ENCODE measurements around the gene SHANK1.

Gene SHANK1

DNA sequence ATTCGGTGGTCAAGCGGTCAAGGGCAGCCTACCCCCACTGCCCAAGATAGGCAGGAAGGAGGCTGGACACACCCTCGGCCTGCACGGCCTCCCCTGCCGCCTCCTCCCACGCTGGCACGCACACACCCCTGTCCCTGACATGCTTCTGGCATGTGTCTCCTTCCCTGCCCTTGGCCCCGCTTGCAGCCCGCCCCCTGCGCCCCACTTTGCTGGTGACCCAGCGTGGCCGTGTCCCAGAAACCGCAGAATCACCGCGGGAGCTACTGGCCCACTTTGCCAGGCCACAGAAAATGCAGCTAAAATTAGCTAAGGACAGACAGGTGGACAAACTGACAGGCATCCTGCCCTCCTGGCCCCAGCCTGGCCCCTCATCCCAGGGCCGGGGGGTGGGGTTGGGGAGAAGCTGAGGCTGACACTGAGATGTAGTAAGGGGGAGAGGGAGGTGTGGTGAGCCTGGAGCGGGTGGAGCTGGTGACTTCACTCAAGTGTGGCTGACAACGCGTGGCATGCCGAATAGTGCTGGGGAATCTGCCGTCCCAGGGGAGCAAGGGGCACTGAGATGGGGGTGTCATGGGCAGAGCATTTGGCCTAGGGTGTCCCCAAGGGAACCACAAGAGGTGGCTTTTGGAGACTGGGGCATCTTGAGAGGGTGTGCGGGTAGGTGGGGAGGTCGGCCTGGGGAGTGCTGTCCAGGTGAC lies 2.4 kb downstream of the SHANK1 start:
- Histone ChIP-seq H3K9ac (ENCODE audit: low read length) (no peak overlapping the region), H3K36me3 (ENCODE audit: low read length) (no peaks in the 10 kb centered on the region), H2AFZ (ENCODE audit: low read depth, low read length, severe bottlenecking) (no peak overlapping the region), H3K27me3 (ENCODE audit: low read length) (no peaks in the 10 kb centered on the region), H3F3A (ENCODE audit: insufficient read depth) (no peaks in the 10 kb centered on the region), H3K9me3 (ENCODE audit: insufficient read depth, low read length) (no peaks in the 10 kb centered on the region), H3K27ac (ENCODE audit: low read depth, low read length) (no peak overlapping the region), H3K79me2 (ENCODE audit: insufficient read depth, low read length) (no peaks in the 10 kb centered on the region), H4K20me1 (ENCODE audit: low read depth, low read length) (no peaks in the 10 kb centered on the region), H3K4me2 (ENCODE audit: low read depth, low read length, poor library complexity, severe bottlenecking) (no peak overlapping the region), H3K4me3 (ENCODE audit: insufficient read depth, low read length, poor library complexity, severe bottlenecking) (no peak overlapping the region), H3K9me2 (replicated peaks; ENCODE audit: insufficient read depth, low read length) (no peaks in the 10 kb centered on the region)
- TF ChIP-seq, protein P1, sequence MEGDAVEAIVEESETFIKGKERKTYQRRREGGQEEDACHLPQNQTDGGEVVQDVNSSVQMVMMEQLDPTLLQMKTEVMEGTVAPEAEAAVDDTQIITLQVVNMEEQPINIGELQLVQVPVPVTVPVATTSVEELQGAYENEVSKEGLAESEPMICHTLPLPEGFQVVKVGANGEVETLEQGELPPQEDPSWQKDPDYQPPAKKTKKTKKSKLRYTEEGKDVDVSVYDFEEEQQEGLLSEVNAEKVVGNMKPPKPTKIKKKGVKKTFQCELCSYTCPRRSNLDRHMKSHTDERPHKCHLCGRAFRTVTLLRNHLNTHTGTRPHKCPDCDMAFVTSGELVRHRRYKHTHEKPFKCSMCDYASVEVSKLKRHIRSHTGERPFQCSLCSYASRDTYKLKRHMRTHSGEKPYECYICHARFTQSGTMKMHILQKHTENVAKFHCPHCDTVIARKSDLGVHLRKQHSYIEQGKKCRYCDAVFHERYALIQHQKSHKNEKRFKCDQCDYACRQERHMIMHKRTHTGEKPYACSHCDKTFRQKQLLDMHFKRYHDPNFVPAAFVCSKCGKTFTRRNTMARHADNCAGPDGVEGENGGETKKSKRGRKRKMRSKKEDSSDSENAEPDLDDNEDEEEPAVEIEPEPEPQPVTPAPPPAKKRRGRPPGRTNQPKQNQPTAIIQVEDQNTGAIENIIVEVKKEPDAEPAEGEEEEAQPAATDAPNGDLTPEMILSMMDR (IDR thresholded peaks at IDR 0.05; ENCODE audit: insufficient read depth, low read length, poor library complexity, severe bottlenecking) = no peak
- no peak for TF ChIP-seq EZH2phosphoT487 (conservative IDR thresholded peaks at IDR 0.05; ENCODE audit: low read length)

DNA sequence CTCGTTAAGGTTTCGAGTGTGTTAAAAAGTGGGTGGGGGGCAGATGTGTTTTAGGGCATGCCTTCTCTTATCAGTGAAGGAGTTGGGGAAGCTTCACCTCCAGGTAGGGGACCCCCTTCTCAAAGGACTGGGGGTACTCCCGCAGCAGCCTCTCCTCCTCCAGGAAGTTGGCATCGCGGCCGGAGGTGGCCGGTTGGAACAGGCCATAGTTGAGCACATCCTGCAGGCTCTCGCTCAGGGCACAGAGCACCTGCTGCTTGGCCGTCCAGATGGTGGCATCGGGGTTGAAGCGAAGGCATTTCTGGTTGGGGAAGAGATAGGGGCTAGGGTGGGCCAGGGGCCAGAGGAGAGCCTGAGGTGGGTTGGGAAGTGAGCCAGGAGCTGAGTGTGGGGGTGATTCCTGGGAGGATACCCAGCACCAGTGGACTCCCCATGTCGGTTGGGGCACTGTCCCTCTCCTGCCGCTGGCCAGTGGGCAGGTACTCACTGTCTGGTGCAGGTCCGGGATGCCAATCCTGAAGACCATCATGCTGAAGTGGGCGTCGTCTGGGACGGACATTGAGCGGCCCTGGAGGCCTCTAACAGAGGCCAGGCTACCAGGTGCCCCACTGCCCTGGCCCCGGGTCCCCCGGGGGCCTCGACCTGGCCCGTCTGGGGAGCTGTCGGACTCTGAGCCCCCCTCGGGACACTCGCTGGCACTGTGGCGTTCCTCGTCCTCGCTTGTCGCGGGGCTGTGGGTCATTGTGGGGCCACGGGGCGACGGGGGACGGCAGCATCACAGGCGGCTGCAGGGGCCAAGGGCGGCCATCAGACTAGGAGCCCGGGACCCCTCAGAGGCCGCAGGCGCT lies 3.2 kb downstream of the SHANK1 start:
- H3K27me3 ChIP-seq (ENCODE audit: low read length) = no peaks in the 10 kb centered on the region
- H3K4me2 ChIP-seq (ENCODE audit: low read depth, low read length, poor library complexity, severe bottlenecking) = no peak overlapping the region
- H3K9me3 ChIP-seq (ENCODE audit: insufficient read depth, low read length) = no peaks in the 10 kb centered on the region
- no peaks in the 10 kb centered on the region for H3K9me2 ChIP-seq (replicated peaks; ENCODE audit: insufficient read depth, low read length)
- no peaks in the 10 kb centered on the region for H3K79me2 ChIP-seq (ENCODE audit: insufficient read depth, low read length)
- no peak overlapping the region for H2AFZ ChIP-seq (ENCODE audit: low read depth, low read length, severe bottlenecking)
- H4K20me1 ChIP-seq (ENCODE audit: low read depth, low read length) = no peaks in the 10 kb centered on the region
- H3F3A ChIP-seq (ENCODE audit: insufficient read depth) = no peaks in the 10 kb centered on the region
- no peaks in the 10 kb centered on the region for H3K36me3 ChIP-seq (ENCODE audit: low read length)
- no peak overlapping the region for H3K9ac ChIP-seq (ENCODE audit: low read length)
- TF ChIP-seq, protein P1 (IDR thresholded peaks at IDR 0.05; ENCODE audit: insufficient read depth, low read length, poor library complexity, severe bottlenecking) = no peak
- TF ChIP-seq EZH2phosphoT487 (conservative IDR thresholded peaks at IDR 0.05; ENCODE audit: low read length) = no peak
- no peak overlapping the region for H3K4me3 ChIP-seq (ENCODE audit: insufficient read depth, low read length, poor library complexity, severe bottlenecking)
- no peak overlapping the region for H3K27ac ChIP-seq (ENCODE audit: low read depth, low read length)

DNA sequence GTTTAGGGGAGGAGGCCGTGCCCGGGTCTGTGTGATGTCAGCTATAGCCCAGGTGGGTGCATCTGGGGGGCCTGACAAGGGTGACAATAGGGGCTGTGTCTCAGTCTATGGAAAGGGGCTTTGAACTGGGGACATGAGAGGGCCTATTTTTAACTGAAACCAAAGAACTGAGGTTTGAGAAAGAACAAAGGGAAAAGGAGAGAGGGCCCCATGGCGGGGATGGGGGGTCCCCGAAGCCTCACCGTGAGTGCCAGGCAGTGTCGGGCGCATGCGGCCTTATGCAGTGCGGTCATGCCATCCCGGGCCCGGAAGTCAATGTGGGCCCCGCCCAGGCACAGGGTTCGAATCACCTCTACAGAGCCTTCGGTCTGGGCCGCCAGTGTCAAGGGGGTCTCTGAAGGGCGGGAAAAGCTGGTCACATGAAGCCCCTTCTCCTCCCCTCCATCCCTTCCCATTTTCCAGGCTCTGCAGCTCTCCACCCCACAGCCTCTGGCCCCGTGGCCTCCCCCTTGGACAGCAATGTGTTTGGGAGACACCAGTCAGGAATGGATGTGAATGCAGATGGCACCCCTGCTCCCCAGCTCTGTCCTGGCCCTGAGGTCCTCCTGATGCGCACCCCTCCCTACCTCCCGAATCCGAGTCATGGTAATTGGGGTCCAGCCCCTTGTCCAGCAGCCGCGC lies 5.9 kb downstream of the SHANK1 start:
- no peak overlapping the region for H3K27ac ChIP-seq (ENCODE audit: low read depth, low read length)
- H3F3A ChIP-seq (ENCODE audit: insufficient read depth) = no peaks in the 10 kb centered on the region
- H3K9me3 ChIP-seq (ENCODE audit: insufficient read depth, low read length) = no peaks in the 10 kb centered on the region
- H3K27me3 ChIP-seq (ENCODE audit: low read length) = no peaks in the 10 kb centered on the region
- H3K79me2 ChIP-seq (ENCODE audit: insufficient read depth, low read length) = no peaks in the 10 kb centered on the region
- no peak overlapping the region for H3K4me2 ChIP-seq (ENCODE audit: low read depth, low read length, poor library complexity, severe bottlenecking)
- H2AFZ ChIP-seq (ENCODE audit: low read depth, low read length, severe bottlenecking) = no peak overlapping the region
- no peak for TF ChIP-seq EZH2phosphoT487 (conservative IDR thresholded peaks at IDR 0.05; ENCODE audit: low read length)
- TF ChIP-seq, protein P1 (IDR thresholded peaks at IDR 0.05; ENCODE audit: insufficient read depth, low read length, poor library complexity, severe bottlenecking) = no peak
- H3K9ac ChIP-seq (ENCODE audit: low read length) = no peak overlapping the region
- H4K20me1 ChIP-seq (ENCODE audit: low read depth, low read length) = no peaks in the 10 kb centered on the region
- no peaks in the 10 kb centered on the region for H3K36me3 ChIP-seq (ENCODE audit: low read length)
- H3K9me2 ChIP-seq (replicated peaks; ENCODE audit: insufficient read depth, low read length) = no peaks in the 10 kb centered on the region
- no peak overlapping the region for H3K4me3 ChIP-seq (ENCODE audit: insufficient read depth, low read length, poor library complexity, severe bottlenecking)

All from SU-DHL-6 (cell line).